SKM-1 treated with dmso at 0.1 percent for 144 hours (cell line): ENCODE data around the gene SCGB3A2.

Source experiments
- DNase-seq: peaks from one replicate; lab custom pipeline; 2025; ENCODE audit not compliant: unreplicated experiment; lab: John Stamatoyannopoulos, UW

Gene SCGB3A2, protein sequence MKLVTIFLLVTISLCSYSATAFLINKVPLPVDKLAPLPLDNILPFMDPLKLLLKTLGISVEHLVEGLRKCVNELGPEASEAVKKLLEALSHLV

DNA sequence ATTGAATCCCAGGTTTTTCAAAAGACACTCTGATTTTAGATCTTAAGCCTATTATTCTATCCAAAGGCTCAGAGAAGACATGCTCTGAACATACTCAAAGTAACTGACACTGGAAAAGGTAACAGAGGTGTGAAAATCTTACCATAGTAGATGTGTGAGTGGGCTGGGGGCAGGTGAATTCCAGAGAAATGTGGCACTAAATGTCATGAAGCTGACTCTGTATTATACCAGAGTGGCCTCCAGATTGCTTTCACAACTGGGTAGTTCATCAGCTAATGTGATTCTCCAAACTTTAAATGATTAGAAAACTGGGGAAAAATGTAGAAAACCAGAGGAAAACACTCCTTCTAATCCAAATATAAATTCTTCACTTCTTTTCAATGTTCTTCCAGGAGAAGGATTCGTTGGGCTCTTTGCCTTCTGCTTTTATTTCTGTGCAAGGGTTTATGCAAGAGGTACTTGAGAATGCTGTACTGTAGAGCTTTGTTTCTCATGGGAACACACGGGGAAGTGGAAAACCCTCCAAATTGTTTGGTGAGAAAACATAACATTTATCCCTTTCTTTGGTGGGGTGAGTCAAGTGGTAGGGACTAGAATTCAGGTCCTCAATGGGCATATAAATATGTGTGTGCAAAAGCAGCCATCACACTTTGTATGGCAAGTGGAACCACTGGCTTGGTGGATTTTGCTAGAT lies at the start of gene SCGB3A2:
Gene SCGB3A2 (plus strand): TSS at position 646 of the 694 bp plus-strand sequence. CDS start 93 bp downstream, outside the sequence.
- no peak for DNase-seq

DNA sequence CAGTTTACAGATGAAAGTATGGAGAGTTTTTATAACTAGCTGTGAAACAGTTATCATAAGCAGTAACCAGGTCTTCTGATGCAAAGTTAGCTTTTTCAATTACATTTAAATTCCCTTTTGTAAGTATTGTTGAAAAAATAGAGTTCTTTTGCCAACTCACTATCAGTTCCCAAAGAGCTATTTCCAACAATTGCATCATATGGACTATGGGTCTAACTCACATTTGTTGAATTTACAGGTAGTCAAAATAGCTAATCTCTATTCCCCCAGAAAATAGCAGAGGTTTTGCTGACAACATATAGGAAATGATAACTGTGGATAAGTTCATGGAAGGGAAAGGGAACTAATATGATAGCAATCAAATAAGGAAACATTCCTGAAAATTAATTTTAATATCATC lies 48.5 kb upstream of the SCGB3A2 start:
- no peak for DNase-seq

DNA sequence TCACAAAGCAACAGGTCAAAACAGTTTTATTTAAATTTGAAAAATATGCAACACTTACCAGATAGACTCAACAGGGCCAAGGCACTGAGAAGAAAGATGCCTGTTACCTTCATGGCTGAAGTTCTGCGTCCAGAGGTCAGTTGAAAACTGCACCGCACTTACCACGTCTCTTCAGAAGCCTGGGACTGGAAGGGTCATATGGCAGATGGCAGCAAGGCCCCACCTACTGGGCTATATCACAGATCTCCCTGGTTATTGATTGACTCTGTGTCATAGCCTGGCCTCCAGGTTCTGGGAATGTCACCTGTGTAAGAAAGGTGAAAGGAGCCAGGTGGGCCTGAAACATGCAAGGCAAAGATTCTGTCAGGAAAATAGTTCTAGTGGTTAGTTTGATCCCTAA lies 47.0 kb upstream of the SCGB3A2 start, which contains the start of gene SPINK1:
Gene SPINK1 (minus strand): TSS at position 207 of the 400 bp plus-strand sequence. CDS start 94 bp downstream, at position 113.
- no peak for DNase-seq

DNA sequence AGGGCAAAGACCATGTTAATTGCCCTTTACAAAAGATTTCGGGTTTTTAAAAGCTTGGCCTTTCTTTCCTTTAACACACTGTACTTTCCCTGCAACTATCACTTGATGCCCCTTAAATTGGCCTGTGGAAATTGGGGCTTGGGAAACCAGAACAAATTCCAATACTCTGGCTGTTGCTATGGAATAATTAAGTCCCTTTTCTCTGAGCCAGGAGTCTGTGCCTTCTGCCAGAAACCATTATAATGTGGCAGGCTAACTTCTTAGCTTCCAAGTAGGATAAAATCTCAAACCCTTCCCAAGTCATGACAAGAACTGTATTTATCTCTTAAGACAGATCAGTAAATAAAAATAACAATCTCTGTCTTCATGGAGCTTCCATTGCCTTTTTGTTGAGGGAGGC lies 46.0 kb upstream of the SCGB3A2 start:
- DNase-seq: no peak

DNA sequence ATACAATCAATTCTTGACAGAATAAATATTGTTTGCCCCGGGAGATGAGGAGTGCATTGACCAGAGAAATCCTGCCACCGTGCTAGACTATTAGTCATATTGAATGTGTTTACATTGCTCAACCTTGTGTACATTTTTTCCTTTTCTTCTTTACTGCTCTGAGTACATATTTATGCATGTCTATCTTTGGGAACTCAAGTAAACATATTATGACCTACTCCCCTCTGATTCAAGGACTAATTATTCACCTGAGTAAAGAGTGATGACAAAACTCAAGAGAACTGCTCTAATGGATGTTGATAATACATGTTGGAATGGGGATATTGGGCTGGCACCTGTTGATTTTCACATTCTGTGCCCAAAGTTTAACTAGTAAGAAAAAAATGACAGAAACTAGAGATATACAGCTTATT lies 43.1 kb upstream of the SCGB3A2 start:
- DNase-seq: no peak

DNA sequence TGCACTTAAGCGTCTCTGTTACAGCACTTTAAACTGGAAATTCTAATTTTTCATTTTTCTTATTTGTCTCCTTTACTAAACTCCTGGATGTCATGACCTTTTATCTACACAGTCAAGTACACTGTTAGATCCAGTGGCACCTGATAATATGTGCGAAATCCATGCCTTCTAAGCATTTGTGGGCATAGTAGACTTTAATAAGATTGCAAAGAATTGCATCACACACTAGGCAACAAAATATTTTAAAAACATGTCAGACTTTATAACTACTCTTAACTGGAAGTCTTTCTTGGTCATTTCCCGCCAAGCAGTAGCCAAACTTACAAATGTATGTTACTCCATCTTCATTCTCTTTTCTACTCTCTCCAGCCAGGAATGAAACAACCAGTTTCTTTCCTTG lies 42.1 kb upstream of the SCGB3A2 start:
- no peak for DNase-seq

DNA sequence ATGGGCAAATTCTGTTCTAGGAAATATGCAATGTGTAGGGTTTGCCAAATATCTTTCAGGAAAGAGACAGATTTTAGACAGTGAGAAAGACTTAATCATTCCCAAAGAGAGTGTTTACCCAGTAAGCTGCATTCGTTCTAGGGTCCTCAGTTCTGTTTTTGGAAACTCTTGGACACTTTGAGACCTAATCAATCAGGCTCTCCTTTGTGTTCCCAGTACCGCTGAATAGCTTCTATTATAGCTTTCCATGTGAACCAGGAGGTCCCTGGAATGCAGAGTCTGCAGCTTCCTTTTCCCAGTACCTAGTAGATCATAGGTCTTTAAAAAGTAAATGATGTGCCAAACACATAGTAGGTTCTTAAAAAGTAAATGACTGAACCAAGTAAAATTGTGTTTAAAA lies 35.6 kb upstream of the SCGB3A2 start:
- no peak for DNase-seq

DNA sequence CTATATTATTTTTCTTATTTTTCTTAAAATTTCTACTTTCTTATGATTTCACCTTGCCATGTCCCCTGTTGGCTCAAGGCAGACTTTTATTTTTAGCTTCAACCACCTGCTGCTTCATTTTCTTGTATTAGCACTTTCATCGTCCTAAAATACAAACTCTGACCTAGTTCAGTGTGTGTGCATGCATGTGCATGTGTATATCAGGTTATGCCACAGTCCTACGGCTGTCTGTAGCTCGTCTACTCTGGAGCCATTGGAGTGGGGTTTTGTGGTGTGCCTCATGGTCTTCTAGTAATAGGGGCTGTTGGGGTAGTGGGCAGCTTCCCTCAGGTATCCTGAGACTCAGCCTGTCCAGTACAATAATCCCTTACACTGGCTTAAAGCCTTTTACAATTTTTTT lies 33.7 kb upstream of the SCGB3A2 start:
- no peak for DNase-seq

DNA sequence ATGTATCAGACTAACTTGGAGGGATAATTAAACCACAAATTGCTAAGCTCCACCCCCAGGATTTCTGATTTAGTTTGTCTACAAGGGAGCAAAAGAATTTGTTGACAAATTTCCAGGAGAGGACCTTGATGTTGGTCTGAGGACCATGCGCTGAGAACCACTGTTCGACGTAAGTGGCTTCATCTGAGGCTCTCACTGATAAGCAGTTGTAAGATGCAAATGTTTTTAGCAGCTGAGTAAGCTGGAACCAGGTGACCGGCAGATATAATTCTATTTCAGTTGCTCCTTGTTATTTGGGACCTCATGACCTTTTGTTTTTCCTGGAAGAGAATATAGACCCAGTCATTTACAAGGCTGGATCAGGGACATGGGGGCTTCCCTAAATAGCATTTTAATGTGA lies 32.9 kb upstream of the SCGB3A2 start:
- DNase-seq: no peak

DNA sequence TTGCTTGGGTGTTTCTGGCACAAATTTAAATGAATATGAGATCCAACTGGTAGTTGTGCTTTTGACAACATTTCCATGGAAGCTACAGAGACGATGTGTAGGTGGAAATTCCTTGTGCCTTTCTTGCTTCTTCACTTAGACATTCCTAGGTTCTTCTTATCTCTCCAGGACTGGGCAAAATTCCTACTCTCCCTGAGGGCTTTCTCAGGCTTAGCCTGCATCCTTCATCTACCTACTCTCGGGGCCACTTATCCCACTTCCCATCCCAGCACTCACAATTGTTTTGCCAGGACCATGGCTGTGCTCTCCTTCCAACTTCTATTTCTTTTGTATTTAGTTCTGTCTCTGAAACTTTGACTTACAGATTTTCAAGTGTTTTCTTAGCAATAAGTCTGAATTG lies 29.3 kb upstream of the SCGB3A2 start:
- no peak for DNase-seq

DNA sequence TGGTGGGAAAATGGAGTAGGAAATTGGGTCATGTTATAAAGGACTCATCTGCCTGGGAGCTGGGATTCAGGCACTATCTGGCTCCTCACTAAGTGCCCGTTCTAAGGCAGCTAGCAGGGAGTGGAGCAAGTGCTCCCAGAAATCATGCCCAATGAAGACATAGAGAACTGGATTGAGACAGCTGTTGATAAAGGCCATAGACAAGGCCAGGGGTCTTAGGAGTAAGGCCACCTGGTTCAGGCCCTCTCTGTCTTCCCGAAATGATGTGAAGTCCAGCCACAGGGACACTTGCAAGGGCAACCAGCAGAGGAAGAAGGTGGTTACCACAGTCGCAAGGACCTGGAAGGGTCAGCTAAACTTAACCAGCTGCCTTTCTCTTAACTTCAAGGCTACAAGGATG lies 26.9 kb upstream of the SCGB3A2 start:
- DNase-seq: no peak

DNA sequence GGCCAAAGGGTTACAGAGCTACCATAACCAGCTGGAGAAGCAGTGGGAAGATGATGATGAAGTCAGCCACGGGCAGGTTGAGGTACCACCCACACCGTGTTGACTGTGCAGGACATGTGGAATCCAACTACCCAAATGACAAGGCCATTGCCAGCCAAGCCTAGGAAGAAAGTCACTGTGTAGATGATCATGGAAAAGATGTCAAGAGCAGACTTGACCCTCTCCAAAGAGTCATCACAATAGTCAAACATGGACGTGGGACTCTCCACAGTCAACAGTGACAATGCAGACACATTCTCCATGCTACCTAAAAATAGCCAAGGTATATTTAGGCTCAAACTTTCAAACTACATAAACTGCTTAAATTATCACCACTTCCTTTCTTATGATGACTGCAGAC lies 26.1 kb upstream of the SCGB3A2 start:
- DNase-seq: no peak

DNA sequence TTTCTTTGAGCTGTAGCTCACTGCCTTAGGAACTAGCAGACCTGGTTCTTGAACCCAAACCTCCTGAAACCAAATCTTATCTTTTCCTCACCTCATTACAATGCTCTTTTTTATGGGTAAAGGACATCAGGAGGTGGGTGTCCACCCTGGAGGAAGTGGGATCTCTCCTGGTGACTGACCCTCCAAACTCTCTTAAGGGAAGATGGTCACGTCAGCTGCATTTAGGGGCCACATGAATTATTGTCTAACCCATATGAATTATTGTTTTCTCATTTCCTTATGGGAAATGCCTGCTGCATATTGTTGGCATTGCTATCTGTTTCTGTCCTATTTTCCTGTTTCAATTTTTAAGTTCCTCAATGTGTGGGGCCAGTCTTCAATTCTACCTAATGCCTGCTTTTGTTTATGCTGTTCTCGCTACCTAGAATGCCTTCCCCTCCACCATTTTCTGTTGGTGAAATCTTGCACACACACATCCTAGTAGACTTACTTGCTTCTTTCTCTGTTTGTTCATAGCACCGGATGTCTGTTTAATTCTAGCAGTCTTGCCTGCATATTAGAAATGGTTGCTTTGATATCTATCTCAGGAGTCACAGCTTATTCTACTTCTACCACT lies 25.0 kb upstream of the SCGB3A2 start:
- DNase-seq: no peak

DNA sequence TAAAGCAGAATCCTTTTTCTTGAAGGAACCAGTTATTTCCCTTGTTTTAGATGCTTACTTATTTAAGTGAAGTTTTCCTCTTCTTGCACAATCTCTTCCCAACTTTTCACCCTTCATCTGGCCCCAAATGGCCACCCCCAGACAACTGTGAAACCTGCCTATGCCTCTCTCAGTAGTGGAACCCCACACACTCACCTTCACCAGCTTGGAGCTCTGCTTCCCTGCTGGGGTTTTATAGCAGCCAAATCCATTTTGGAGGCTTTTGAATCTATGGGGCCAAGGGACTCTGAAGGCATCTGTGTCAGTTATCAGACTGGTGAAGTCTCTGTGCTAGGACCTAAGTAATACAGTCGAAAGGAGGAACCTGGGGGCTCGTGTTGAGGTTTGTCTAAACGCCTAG lies 24.2 kb upstream of the SCGB3A2 start:
- DNase-seq: no peak

DNA sequence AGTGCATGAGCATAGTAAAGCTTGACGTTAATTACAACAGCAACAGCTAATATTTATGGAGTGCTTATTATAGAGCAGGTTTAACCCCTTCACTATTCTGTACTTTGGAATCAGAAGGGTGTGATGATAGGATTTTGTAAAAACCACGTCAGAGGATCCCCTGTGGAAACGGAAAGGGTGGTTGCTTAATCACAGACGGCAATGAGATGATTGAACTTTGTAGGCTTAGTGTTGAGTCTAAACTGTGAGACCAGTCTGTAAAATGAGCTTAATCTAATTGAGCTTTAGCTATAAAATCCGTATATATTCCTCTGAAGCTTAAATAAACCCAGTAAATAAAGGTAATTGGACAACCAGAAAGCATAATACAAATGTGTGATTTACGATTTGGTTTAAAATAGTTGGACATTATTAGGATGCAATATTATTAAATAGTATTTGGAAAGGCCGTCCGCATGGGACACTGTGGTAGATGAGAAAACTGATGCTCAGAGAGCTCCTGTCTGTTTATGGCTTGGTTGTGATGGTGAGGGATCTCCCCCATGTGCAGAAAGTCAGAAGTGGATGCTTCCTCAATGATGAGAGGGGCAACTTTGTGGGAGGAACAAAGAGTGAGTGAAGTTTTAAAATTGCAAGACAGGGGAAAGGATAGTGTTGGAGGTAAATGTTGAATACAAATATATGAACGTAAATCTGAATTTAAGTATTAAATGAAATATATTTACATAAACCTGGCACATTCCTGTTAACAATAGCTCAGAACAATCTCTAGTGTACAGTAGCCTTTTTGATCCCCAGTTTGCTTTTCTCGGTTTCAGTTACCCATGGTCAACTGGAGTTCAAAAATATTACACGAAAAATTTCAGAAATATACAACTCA lies 23.4 kb upstream of the SCGB3A2 start:
- no peak for DNase-seq

DNA sequence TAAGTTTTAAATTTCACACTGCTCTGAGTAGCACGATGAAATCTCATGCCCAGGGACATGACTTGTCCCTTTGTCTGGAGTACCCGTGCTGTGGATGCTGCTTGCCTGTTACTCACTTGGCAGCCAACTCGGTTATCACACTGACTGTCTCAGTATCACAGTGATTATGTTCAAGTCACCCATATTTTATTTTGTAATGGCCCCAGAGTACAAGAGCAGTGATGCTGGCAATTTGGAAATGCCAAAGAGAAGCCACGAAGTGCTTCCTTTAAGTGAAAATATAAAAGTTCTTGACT lies 22.8 kb upstream of the SCGB3A2 start:
- no peak for DNase-seq

DNA sequence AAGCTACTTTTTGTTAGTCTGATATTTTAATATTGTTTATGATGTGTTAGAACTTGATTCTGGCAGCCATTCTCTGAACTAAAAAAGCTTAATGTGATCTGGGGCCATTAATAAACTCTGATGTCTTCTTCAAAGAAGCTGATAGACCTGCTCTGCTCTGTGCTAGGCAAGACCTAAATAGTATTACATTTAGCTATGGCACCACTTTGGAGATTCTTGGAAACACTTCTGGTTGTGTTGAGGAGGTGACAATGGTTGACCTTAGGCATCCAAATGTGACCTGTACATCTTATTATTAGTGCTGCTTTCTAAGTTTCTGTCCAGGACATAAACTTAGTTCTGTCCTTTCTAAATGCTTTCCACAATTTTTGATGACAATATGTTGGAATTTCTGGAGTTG lies 21.7 kb upstream of the SCGB3A2 start:
- no peak for DNase-seq

DNA sequence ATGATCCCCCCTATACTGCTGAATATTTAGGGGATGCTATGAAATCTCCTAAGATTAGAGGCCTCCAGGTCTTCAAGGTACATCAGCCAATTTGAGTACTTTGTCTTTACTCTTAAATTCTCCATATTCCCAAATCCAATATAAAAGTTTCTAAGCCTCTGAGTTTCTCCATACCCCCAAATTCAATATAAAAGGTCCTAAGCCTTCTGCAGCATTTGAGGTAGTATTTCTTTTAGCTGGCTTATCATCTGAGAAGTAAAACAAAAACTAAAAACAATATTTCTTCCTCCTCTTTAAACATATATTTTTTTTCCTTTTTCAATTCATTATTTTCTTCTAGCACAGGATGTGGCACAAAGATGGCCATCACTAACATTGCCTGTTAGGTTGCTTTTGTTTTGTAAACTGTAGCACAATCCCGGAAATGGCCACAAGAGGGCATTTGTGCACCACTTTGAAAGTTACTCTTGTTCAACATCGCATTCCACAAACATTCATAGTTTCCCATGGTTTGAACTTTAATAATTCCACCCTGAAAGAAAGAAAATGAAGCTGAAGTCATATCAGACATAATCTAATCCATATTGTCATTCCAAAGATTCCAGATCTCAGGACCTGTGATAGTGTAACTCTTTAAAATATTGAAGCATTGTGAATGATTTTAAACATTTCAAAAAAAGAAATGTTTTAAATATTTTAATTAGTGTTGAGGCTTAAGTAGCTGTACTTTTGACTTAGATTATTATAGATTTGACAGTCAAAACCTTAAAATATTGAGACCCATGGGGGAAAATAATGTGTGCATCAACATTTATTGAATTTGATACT lies 21.0 kb upstream of the SCGB3A2 start:
- peak; percentile 35 for DNase-seq

DNA sequence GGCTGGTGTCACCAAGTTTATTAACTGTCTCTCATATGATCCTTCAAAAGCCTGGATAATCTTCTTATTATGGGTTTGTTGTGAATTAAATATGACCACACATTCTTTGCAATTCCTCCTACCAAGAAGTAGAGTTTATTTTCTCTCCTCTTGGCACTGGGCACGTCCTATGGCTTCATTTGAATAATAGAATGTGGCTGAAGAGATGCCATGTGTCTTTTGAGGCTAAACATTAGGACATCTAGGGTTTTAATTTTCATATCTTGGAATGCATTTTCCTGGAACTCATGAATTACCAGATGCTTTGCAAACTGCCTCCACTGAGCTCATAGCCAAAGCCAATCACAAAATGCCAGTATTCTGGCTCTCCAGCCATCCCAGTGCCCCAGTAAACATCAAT lies 19.9 kb upstream of the SCGB3A2 start:
- no peak for DNase-seq

DNA sequence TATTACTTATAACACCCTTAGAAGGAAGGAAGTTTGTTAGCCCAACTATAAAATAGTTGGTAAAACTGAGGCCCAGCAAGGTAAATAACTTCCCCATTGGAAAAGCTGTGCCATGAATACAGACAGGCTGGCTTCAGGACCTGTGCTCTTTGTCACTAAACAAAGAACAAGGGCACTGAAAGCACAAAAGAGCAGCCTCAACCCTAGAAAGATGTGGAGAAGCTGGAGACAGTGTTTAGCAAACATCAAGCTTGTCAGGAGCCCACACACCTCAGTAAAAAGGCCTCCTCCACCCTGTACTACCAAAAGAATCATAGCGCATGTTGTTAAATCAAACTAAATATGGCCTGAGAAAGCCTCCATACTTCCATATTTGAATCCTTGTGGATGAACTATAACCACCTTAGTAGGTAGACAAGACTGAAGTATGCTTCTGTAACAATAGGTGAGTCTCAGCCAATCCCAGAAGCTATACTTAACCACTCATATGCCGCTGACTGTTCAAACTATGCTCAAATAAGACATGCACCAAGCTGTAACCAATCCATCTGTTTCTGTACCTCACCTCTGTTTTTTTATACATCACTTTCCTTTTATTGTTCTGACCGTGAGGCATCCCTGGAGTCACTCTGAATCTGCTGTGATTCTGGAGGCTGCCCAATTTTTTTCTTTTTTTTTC lies 18.4 kb upstream of the SCGB3A2 start:
- no peak for DNase-seq

DNA sequence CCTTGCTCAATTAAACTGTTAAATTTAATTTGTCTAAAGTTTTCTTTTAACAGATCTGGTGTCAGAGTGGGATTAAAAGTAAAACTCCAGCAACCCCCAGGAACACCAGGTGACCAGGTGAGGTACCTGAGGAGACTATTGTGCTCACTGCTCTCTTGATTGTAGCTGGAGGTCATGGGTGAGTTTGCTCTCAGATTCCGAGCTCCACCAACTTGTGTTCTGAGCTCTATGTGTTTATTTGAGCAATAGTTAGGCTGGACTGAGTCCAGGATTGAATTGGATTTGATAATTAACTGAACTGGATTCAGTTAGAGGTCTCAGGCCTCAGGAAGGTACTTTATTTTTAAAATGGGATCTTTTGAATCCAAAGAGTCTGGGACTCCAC lies 17.9 kb upstream of the SCGB3A2 start:
- DNase-seq: no peak
